ENCODE data around the gene SAYSD1. TPM values are rescaled to one million over a fixed set of nuclear protein-coding genes. Genes with fewer than 3 reads are reported as not detected.

Gene SAYSD1
- total and polyA plus RNA-seq, 9 of the 15 experiments (the other 6 are each of a cell fraction or from before 2014, with no cell fraction given), result 3.5 to 19.1 (median 12.4) TPM

- DNase-seq (ENCODE audit: extremely low read depth in 1 of 4, low spot score in 3 of 4) (no peak), ATAC-seq (no peak), FAIRE-seq (no peak)
- Histone ChIP-seq H3K4me1 (replicated peaks in 1 of 2; ENCODE audit: control insufficient read depth in 2 of 2, insufficient read depth in 2 of 2, low read length in 2 of 2) (no peaks in the 10 kb centered on the region; a peak in 1 of 5 replicates), H3K36me3 (ENCODE audit: control insufficient read depth, insufficient read depth, low read length) (no peaks in the 10 kb centered on the region), H4K20me1 (replicated peaks; ENCODE audit: control insufficient read depth, insufficient read depth, low read length) (peaks cover 16% of the 10 kb centered on the region), H3K4me3 (no peak overlapping the region), H3K27me3 (ENCODE audit: control insufficient read depth in 2 of 2, insufficient read depth in 2 of 2, low read length in 2 of 2) (peaks cover 39 to 84% of the 10 kb centered on the region in 2 experiments), H3K9me3 (replicated peaks; ENCODE audit: control insufficient read depth, insufficient read depth, low read depth, low read length) (no peaks in the 10 kb centered on the region), H3K27ac (ENCODE audit: extremely low read depth, low read depth, low read length) (no peak overlapping the region), H3K4me2 (ENCODE audit: insufficient read depth, low read length) (no peak overlapping the region), H3K79me2 (ENCODE audit: control insufficient read depth, insufficient read depth, low read length) (no peaks in the 10 kb centered on the region), H3K9me1 (ENCODE audit: control insufficient read depth, insufficient read depth, low read length) (no peaks in the 10 kb centered on the region), H2AFZ (ENCODE audit: low read depth, low read length) (no peak overlapping the region), H3K9ac (ENCODE audit: insufficient read depth in 1 of 2, low read depth in 2 of 2, low read length in 2 of 2) (no peak overlapping the region)
- WGBS (ENCODE audit: insufficient coverage, low coverage, missing lambda C conversion rate), result 0% methylated on average over 7 of the region's 7 CpGs
- in situ Hi-C loops (cut with MboI) (no loop called here), intact Hi-C loops (cut with micrococcal nuclease) (loop anchor here (5.0 kb wide), 1 partner anchor 215 kb away; no protein-coding TSS in a partner anchor)
- TF ChIP-seq DDX20 (tag; IDR thresholded peaks at IDR 0.05; ENCODE audit: low read depth), result no peak
- no peak for TF ChIP-seq ZNF134 (CRISPR knock-in tag; conservative IDR thresholded peaks at IDR 0.05)
- no peak for TF ChIP-seq ZNF589 (CRISPR knock-in tag; IDR thresholded peaks at IDR 0.05; ENCODE audit: low read depth)
- TF ChIP-seq PHB (CRISPR knock-in tag; IDR thresholded peaks at IDR 0.05), result no peak
- TF ChIP-seq PURB (CRISPR knock-in tag; IDR thresholded peaks at IDR 0.05; ENCODE audit: low read depth), result no peak
- TF ChIP-seq EHMT2 (IDR thresholded peaks at IDR 0.05), result no peak
- TF ChIP-seq PBX2 (CRISPR knock-in tag; IDR thresholded peaks at IDR 0.05; ENCODE audit: low read depth), result no peak
- TF ChIP-seq PBX2 (tag; conservative IDR thresholded peaks at IDR 0.05; ENCODE audit: low read depth), result no peak
- no peak for TF ChIP-seq USF2 (CRISPR knock-in tag; IDR thresholded peaks at IDR 0.05)
- TF ChIP-seq ARID3B (CRISPR knock-in tag; IDR thresholded peaks at IDR 0.05; ENCODE audit: borderline replicate concordance), result no peak
- TF ChIP-seq KLF1 (tag; IDR thresholded peaks at IDR 0.05), result no peak
- TF ChIP-seq DIDO1 (tag; IDR thresholded peaks at IDR 0.05; ENCODE audit: low read depth), result no peak
- TF ChIP-seq CBX3 (IDR thresholded peaks at IDR 0.05; ENCODE audit: borderline replicate concordance in 1 of 2, low read length in 2 of 2), result no peak
- no TSS peak for BruUV-seq (replicated peaks)
- ChIA-PET POLR2A (interaction anchor here (0.6 to 2.4 kb wide), 3 partner anchors 13 to 25 kb away, joined by 3 to 5 read pairs (median 3); no protein-coding TSS in a partner anchor), CTCF (ENCODE audit: low intra/inter-chr PET ratio) (no interaction called here)
These were observed 27.8 kb downstream of the SAYSD1 start for GRCh38 chr6:39087197-39087596.
